Measurements from ENCODE around the gene SMYD5.

DNA sequence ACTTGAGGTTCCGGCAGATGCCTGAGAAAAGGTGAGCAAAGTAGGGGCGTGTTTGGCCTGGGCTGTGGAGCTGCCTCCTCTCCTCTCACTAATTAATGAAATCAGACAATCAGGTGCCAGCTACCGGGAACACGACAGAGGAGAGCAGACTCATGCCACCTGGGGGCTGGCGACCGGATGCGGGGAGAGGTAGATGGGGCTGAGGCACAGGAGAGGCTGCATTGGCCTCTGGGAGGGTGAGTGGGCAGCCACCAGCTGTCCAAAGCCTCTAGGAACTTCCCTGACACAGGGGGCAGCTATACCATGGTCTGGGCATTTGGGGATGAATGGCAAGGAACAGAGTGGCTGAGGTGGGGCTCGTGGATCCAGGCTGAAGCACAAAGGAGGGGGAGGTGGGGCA, 45.2 kb downstream of the SMYD5 start:
- TF ChIP-seq, protein P1, sequence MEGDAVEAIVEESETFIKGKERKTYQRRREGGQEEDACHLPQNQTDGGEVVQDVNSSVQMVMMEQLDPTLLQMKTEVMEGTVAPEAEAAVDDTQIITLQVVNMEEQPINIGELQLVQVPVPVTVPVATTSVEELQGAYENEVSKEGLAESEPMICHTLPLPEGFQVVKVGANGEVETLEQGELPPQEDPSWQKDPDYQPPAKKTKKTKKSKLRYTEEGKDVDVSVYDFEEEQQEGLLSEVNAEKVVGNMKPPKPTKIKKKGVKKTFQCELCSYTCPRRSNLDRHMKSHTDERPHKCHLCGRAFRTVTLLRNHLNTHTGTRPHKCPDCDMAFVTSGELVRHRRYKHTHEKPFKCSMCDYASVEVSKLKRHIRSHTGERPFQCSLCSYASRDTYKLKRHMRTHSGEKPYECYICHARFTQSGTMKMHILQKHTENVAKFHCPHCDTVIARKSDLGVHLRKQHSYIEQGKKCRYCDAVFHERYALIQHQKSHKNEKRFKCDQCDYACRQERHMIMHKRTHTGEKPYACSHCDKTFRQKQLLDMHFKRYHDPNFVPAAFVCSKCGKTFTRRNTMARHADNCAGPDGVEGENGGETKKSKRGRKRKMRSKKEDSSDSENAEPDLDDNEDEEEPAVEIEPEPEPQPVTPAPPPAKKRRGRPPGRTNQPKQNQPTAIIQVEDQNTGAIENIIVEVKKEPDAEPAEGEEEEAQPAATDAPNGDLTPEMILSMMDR (IDR thresholded peaks at IDR 0.05), result no peak
- no peak for TF ChIP-seq EP300 (IDR thresholded peaks at IDR 0.05)
- no peak for TF ChIP-seq POLR2A (IDR thresholded peaks at IDR 0.05)
